GM12874 (cell line): Measurements from ENCODE around the gene ZNF76.

Source experiments
- TF ChIP-seq, protein P1 (sequence below): IDR thresholded peaks from 2 replicates; pipeline ENCODE4 v1.5.1; 2011; ENCODE audit warnings: low read depth, mild to moderate bottlenecking, control low read depth, low read length, moderate library complexity; ENCODE audit not compliant: insufficient read depth

The ZNF76 gene

DNA sequence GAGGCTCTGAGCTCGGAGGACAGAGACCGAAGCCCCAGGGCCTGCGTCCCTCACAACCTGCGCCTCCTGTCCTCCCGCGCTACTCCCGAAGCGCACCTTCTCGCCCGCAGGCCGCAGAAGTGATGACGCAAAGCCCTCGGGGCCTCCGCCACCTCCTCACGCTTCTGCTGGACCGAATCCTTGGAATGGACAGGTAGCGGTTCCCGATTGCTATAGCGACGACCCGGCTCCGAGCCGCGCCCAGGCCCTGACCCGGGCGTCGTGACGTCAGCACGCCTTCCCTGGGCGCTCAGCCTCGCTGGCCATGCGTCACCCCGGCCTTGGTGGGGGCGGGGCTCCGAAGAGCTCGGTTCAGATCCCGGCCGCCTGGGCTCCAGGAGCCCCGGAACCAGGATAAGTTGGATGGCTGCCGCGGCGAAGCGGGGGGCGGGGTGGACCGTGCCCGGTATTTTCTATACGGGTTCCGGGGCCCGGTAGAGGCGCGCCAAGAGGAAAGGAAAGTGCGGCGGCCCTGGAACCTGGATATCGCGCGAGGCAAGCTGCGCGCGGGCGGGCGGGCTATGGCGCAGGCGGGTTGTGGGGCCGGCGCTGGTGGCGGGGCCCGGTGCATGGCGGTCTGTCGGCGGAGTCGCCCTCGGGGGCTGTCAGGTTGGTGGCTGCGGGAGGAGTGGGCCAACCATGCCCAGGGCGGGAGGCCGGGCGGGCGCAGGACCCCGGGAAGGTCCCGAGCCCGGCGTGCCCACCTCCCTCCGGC, at the start of gene ZNF76:
ZNF76 (plus strand) TSS at position 542 of the 754 bp plus-strand sequence. CDS start 21,417 bp downstream, outside the sequence.
- TF ChIP-seq, protein P1, sequence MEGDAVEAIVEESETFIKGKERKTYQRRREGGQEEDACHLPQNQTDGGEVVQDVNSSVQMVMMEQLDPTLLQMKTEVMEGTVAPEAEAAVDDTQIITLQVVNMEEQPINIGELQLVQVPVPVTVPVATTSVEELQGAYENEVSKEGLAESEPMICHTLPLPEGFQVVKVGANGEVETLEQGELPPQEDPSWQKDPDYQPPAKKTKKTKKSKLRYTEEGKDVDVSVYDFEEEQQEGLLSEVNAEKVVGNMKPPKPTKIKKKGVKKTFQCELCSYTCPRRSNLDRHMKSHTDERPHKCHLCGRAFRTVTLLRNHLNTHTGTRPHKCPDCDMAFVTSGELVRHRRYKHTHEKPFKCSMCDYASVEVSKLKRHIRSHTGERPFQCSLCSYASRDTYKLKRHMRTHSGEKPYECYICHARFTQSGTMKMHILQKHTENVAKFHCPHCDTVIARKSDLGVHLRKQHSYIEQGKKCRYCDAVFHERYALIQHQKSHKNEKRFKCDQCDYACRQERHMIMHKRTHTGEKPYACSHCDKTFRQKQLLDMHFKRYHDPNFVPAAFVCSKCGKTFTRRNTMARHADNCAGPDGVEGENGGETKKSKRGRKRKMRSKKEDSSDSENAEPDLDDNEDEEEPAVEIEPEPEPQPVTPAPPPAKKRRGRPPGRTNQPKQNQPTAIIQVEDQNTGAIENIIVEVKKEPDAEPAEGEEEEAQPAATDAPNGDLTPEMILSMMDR = no peak

DNA sequence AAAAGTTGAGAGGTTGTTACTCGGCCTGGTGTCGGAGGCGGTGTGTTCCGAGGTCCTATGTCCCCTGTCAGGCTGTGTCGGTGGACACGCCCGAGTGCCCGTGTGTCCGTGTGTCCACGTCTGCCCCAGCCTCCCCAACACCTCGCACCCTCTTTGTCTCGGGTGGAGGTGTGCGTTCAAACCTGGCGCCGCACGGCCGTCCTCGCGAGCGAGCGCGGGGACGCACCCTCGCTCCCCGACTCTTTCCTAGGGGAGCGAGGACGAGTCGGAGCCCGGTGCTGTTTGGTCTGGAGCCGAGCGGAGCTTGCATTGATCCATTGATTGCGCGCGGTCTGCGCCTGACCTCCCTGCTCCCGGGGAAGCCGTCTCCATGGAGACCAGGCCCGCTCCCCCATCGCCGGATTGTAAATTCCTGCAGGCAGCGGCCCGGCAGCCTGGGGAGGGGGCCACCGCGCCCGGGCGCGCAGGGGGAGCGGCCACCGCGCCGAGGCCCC, 46.2 kb upstream of the ZNF76 start:
- TF ChIP-seq, protein P1 = no peak

DNA sequence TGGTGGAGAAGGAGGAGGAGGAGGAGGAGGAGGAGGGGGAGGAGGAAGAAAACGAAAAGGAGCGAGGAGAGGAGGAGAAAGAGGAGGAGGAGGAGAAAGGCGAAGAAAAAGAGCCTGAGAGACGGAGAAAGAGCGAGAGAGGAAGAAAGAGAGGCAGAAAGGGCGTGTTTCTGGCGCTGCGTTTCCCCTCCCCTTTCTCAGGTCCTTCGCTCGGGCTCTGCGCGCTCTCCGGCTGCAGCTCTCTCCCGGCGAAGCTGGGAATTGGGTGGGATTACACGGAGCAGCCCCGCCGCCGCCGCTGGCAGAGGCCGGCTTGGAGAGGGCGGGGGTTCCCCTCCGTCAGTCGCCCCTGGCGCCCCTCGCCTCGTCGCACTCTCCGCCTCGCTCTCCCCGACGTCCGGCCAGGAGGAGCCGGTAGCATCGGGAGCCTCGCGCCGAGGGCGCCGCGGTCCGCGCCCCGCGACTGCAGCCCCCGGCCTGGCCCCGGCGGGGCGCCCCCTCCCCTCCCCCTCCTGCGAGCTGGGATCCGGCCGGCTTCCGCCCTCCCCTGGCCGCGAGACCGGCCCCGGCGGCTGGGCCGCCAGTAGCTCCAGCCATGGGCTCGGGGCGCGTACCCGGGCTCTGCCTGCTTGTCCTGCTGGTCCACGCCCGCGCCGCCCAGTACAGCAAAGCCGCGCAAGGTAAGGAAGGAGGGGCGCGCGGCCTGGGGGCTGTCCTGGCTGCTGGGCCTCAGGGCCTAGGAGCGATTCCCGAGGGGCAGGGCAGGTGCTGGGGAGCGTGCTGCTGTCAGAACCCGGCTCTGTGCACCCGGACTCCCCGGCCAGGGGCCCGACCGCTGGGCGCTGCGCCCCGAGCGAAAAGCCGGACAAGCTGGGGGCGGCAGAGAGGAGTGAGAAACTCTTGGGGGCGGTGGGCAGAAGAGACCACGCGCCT, 45.4 kb upstream of the ZNF76 start, which contains the start of gene SCUBE3:
SCUBE3 (plus strand) TSS at position 133 of the 933 bp plus-strand sequence; CDS start at position 596, 463 bp downstream.
- TF ChIP-seq, protein P1 = no peak

DNA sequence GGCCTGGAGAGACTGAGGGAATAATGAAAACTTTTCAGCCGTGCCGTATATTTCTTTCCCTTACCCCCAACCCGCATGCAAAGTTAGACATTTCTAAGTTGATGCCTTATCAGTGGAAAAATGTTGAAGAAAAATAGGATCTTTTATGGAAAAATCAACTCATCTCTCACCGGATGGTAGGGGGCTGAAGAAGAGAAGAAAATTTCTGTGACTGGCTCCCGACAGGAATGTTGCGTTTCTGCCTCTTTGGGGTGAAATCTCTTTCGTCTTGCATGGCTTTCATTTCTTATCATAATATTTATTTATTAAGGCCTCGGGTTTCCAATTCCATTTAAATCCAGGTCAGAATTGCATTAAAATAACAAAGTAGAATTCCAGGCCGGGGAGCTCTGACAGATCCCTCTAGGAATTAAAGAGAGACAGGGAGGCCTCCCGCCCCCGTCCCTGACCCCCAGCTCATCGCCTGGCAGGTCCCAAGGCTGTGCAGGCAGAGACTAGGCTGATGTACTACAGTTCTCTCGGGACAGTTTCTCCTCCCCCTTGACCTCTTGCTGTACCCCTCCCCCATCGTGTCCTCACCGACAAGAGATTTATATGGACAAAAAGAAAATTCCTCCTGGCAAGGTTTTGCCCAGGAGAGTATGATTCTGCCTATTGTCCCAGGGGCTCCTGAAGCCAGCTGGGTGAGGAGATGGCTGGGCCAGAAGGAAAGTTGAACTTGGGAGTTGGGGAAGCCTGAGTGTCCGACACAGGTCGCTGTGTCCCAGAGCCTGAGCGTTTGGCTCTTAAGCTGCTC, 44.5 kb upstream of the ZNF76 start:
- TF ChIP-seq, protein P1 = no peak

DNA sequence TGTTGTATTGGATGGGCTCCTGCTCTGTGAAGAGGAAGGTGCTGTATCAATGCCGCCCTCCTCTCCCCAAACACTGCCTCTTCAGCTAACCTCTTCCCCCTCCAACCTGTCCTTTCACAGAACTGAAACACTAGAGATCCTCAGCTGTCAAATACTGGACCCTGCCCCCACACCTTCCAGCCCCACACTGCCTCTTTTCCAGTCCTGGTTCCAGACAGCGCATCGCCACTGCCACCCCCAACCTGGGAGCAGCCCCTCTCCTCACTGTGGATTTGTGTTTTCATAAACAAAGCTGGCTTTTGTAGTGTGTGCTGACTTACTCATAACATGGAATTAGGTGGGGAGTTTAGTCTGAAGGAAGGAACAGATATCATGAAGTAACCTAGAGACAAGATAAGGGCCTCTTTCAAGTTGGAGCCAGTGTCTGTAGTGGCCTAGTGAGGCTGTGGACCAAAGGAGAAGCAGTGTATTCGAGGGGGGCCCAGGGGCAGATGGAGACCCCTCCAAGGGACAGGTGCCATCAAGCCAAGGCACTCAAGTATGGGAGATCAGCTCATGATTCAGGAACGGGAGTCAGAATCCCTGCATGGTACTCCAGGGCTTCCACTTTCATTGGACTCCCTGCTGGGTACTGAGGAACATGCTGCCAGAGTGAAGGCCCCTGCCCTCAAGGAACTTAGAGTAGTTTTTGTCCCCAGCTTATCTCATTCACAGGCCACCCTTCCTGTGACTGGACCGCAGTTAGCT, 43.7 kb upstream of the ZNF76 start:
- TF ChIP-seq, protein P1 = no peak

DNA sequence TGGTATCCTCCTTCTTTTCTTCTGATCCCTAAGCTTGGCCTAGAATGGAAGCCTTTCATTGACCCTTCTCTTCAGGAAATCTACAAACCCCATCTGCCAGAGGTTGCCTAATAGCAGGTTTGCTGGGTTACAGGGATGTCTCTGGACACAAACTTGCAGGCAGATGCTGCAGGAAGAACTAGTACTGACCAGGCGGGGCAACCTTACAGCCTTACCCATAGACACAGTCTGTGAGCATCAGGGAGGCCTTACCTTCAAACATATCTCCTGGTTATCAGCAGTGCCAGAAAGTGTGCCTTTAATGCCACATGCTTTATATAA, 43.2 kb upstream of the ZNF76 start:
- TF ChIP-seq, protein P1 = no peak
